Stimulated activated naive CD4-positive, alpha-beta T cell (primary cell): Measurements from ENCODE around the gene FIBCD1.
"Not testable (repeated sequence)": the region's sequence is repeated elsewhere in the genome, so short reads cannot be mapped to it uniquely, and the experiment has no call there.

Experiments
- DNase-seq, 6 experiments: peaks; one replicate each; lab custom pipeline; 2025; lab: John Stamatoyannopoulos, UW

The FIBCD1 gene

GRCh38 chr9:130921989-130922892 is 16.8 kb downstream of the FIBCD1 start:
- no peak for DNase-seq

- DNase-seq = no peak
These were observed 17.6 kb downstream of the FIBCD1 start for GRCh38 chr9:130921300-130921988.

GRCh38 chr9:130920762-130921299 is 18.2 kb downstream of the FIBCD1 start:
- no peak for DNase-seq

GRCh38 chr9:130920233-130920632 is 18.8 kb downstream of the FIBCD1 start:
- no peak for DNase-seq

GRCh38 chr9:130919559-130920145 is 19.4 kb downstream of the FIBCD1 start:
- no peak for DNase-seq

GRCh38 chr9:130918826-130919558 is 20.1 kb downstream of the FIBCD1 start:
- DNase-seq = no peak

GRCh38 chr9:130918101-130918825 is 20.8 kb downstream of the FIBCD1 start:
- no peak for DNase-seq

GRCh38 chr9:130917168-130917960 is 21.7 kb downstream of the FIBCD1 start:
- DNase-seq = no peak

GRCh38 chr9:130915096-130915447 is 24.0 kb downstream of the FIBCD1 start:
- no peak for DNase-seq

- no peak for DNase-seq
These were observed 24.5 kb downstream of the FIBCD1 start for GRCh38 chr9:130914417-130915095.

- DNase-seq = no peak
These were observed 25.2 kb downstream of the FIBCD1 start for GRCh38 chr9:130913599-130914416.

GRCh38 chr9:130912932-130913598 is 26.0 kb downstream of the FIBCD1 start:
- no peak for DNase-seq

- DNase-seq = no peak
These were observed 27.6 kb downstream of the FIBCD1 start for GRCh38 chr9:130911254-130912049.

GRCh38 chr9:130910670-130911069 is 28.4 kb downstream of the FIBCD1 start:
- not testable (repeated sequence) for DNase-seq

- not testable (repeated sequence) for DNase-seq
These were observed 29.0 kb downstream of the FIBCD1 start for GRCh38 chr9:130910041-130910440.

- no peak for DNase-seq
These were observed 30.1 kb downstream of the FIBCD1 start for GRCh38 chr9:130908878-130909355.

GRCh38 chr9:130908146-130908877 is 30.7 kb downstream of the FIBCD1 start:
- DNase-seq = no peak
